Measurements from ENCODE around the gene KCNJ14. TPM values are rescaled to one million over a fixed set of nuclear protein-coding genes. Genes with fewer than 3 reads are reported as not detected.
A peak's percentile ranks its signal among the peaks of the same experiment; 100 is the strongest.
"Not testable (repeated sequence)": the region's sequence is repeated elsewhere in the genome, so short reads cannot be mapped to it uniquely, and the experiment has no call there.

The KCNJ14 gene
- polyA plus RNA-seq, 1 of the 3 experiments (the other 2 are of a cell fraction) = 1.2 TPM

DNA sequence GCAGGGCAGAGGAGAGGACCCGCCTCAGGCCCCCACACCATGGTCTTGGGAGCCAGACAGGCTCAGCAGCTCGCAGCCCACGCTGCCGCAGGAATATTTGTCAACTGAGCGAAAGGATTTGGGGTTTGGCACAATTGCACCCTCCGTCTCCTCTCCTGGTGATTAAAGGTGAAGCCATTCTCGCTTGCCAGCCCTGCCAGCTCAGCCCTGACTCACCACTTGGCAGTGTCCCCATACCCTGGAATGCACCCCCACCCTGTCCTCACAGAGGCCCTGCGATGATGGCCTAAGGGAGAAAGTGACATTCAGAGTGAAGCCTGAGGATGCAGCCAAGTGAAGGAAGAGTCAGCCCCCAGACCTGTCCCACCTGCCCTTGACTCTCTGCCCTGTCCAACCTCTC is 32.6 kb downstream of the KCNJ14 start (continued):
- no peak for TF ChIP-seq GATA2 (CRISPR knock-in tag; IDR thresholded peaks at IDR 0.05)
- TF ChIP-seq RAD21 (IDR thresholded peaks at IDR 0.05; ENCODE audit: low read length) = no peak
- peak; percentile 100 for TF ChIP-seq NFIC (IDR thresholded peaks at IDR 0.05; ENCODE audit: borderline replicate concordance)
- TF ChIP-seq, protein P1, sequence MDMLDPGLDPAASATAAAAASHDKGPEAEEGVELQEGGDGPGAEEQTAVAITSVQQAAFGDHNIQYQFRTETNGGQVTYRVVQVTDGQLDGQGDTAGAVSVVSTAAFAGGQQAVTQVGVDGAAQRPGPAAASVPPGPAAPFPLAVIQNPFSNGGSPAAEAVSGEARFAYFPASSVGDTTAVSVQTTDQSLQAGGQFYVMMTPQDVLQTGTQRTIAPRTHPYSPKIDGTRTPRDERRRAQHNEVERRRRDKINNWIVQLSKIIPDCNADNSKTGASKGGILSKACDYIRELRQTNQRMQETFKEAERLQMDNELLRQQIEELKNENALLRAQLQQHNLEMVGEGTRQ (IDR thresholded peaks at IDR 0.05; ENCODE audit: borderline replicate concordance, low read depth, low read length) = no peak
- no peak; the same call in 1 of the 2 replicates for TF ChIP-seq RXRA (IDR thresholded peaks at IDR 0.05; ENCODE audit: borderline replicate concordance, low read depth)
- TF ChIP-seq, protein P2, sequence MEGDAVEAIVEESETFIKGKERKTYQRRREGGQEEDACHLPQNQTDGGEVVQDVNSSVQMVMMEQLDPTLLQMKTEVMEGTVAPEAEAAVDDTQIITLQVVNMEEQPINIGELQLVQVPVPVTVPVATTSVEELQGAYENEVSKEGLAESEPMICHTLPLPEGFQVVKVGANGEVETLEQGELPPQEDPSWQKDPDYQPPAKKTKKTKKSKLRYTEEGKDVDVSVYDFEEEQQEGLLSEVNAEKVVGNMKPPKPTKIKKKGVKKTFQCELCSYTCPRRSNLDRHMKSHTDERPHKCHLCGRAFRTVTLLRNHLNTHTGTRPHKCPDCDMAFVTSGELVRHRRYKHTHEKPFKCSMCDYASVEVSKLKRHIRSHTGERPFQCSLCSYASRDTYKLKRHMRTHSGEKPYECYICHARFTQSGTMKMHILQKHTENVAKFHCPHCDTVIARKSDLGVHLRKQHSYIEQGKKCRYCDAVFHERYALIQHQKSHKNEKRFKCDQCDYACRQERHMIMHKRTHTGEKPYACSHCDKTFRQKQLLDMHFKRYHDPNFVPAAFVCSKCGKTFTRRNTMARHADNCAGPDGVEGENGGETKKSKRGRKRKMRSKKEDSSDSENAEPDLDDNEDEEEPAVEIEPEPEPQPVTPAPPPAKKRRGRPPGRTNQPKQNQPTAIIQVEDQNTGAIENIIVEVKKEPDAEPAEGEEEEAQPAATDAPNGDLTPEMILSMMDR (IDR thresholded peaks at IDR 0.05) = no peak
- peak; percentile 99 for TF ChIP-seq FOSL2 (IDR thresholded peaks at IDR 0.05; ENCODE audit: borderline replicate concordance, low read depth)

DNA sequence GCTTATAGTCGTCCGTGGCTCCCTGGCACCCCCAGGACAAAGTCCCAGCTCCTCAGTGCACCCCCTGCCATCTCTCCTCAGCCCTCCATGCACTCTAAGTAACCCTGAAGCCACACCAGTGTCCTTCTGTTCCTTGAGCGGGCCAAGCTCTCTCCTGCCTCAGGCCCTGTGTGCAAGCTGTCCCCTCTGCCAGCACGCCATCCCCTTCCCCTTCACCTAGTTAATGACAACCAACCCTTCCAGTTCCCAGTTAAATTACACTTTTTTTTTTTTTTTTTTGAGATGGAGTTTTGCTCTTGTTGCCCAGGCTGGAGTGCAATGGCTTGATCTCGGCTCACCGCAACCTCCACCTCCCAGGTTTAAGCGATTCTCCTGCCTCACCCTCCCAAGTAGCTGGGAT is 33.1 kb downstream of the KCNJ14 start:
- H3K9me2 ChIP-seq; H4K20me1 ChIP-seq (ENCODE audit: insufficient read depth); POLR2A ChIA-PET; H3K27me3 ChIP-seq (ENCODE audit: insufficient read depth); H2AFZ ChIP-seq (ENCODE audit: low read depth); DNase-seq; H3K4me3 ChIP-seq (ENCODE audit: low read depth in 2 of 2, low read length in 1 of 2); H3K79me2 ChIP-seq (ENCODE audit: insufficient read depth); H3K36me3 ChIP-seq (replicated peaks in 1 of 2; ENCODE audit: control insufficient read depth in 1 of 2, insufficient read depth in 2 of 2, low read length in 1 of 2); H3K9me3 ChIP-seq: not testable (repeated sequence)
- 69% methylated on average over 7 of the region's 7 CpGs for WGBS (ENCODE audit: low lambda C conversion rate)
- CTCF ChIA-PET = interaction anchor here (1.1 to 15.9 kb wide), 6 partner anchors 14 to 121 kb away, joined by 4 to 230 read pairs (median 7); no protein-coding TSS in a partner anchor
- Histone ChIP-seq H3K27ac (ENCODE audit: low read depth in 2 of 2, low read length in 1 of 2) (peak overlapping the region in 1 of 2 experiments; percentile 77; a peak in 2 of 4 replicates), H3K9ac (peak overlapping the region; percentile 36), H3K4me1 (ENCODE audit: control insufficient read depth in 1 of 2, insufficient read depth in 2 of 2, low read depth in 1 of 2, low read length in 1 of 2) (peaks cover 4 to 22% of the 10 kb centered on the region in 2 experiments; a peak in 3 of 4 replicates), H3F3A (replicated peaks; ENCODE audit: insufficient read depth) (peaks cover 25% of the 10 kb centered on the region), H3K4me2 (peak overlapping the region; percentile 60; the same call in 1 of the 2 replicates)

DNA sequence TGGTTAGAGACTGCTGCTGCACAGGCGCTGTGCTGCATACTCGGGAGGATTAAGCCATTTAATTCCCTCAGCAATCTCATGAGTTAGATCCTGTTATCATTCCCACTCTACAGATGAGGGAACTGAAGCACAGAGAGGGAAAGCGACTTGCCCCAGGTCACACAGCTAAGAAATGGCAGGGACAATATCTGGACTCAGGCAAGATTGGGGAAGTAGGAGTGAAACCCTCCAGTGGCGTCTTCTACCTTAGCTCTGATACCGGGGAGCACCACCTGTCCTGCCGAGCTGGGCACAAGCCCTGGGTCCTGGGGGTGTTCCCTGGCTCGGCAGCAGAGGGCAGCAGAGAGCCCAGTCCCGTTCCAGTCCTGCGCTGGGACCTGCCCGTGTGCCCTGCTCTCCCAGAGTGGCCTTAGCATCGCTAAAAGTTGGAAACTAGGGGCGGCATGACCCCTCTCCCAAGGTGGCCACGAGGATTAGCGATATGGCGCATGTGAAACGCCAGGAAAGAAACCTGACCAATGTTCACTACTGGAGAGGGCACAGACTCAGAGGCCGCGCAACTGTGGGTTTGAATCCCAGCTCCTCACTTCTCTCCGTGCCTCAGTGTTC is 34.3 kb downstream of the KCNJ14 start:
- Histone ChIP-seq H3K27me3 (ENCODE audit: insufficient read depth) (no peaks in the 10 kb centered on the region), H3K9me3 (no peaks in the 10 kb centered on the region), H3K79me2 (ENCODE audit: insufficient read depth) (peaks cover 7% of the 10 kb centered on the region; the same call in 1 of the 2 replicates), H3K36me3 (replicated peaks in 1 of 2; ENCODE audit: control insufficient read depth in 1 of 2, insufficient read depth in 2 of 2, low read length in 1 of 2) (no peaks in the 10 kb centered on the region), H4K20me1 (ENCODE audit: insufficient read depth) (no peaks in the 10 kb centered on the region), H3F3A (replicated peaks; ENCODE audit: insufficient read depth) (peaks cover 25% of the 10 kb centered on the region), H3K4me1 (ENCODE audit: control insufficient read depth in 1 of 2, insufficient read depth in 2 of 2, low read depth in 1 of 2, low read length in 1 of 2) (peaks cover 10 to 22% of the 10 kb centered on the region in 2 experiments; a peak in 3 of 4 replicates), H3K9me2 (no peaks in the 10 kb centered on the region), H3K27ac (ENCODE audit: low read depth in 2 of 2, low read length in 1 of 2) (no peak overlapping the region), H3K9ac (no peak overlapping the region), H3K4me2 (no peak overlapping the region), H2AFZ (ENCODE audit: low read depth) (no peak overlapping the region), H3K4me3 (ENCODE audit: low read depth in 2 of 2, low read length in 1 of 2) (no peak overlapping the region)
- ChIA-PET POLR2A (interaction anchor here (1.8 kb wide), 1 partner anchor 10 kb away, joined by 6 read pairs; no protein-coding TSS in a partner anchor), CTCF (interaction anchor here (0.5 to 15.9 kb wide), 46 partner anchors 9 to 244 kb away, joined by 3 to 230 read pairs (median 4); partner anchors contain the start of genes GRIN2D, GRWD1 and KDELR1)
- DNase-seq = peak; percentile 88
- WGBS (ENCODE audit: low lambda C conversion rate) = 34% methylated on average over 18 of the region's 19 CpGs
- TF ChIP-seq JUND (IDR thresholded peaks at IDR 0.05) (no peak), POLR2AphosphoS5 (IDR thresholded peaks at IDR 0.05; ENCODE audit: low read depth, low read length) (no peak), TAF1 (IDR thresholded peaks at IDR 0.05; ENCODE audit: borderline replicate concordance, low read depth, low read length) (no peak), FOXM1 (IDR thresholded peaks at IDR 0.05; ENCODE audit: low read depth) (no peak), SMC3 (IDR thresholded peaks at IDR 0.05; ENCODE audit: low read depth, low read length) (peak; percentile 80), RCOR1 (IDR thresholded peaks at IDR 0.05; ENCODE audit: low read length) (peak; percentile 63; the same call in 1 of the 2 replicates), SIN3A (IDR thresholded peaks at IDR 0.05; ENCODE audit: borderline replicate concordance, low read depth, low read length) (no peak), EP300 (IDR thresholded peaks at IDR 0.05; ENCODE audit: borderline replicate concordance in 1 of 2, low read depth in 1 of 2, low read length in 1 of 2) (no peak), RFX5 (IDR thresholded peaks at IDR 0.05; ENCODE audit: low read length) (no peak), TCF12 (IDR thresholded peaks at IDR 0.05) (no peak), TEAD4 (IDR thresholded peaks at IDR 0.05; ENCODE audit: borderline replicate concordance, insufficient read depth) (no peak), GABPA (IDR thresholded peaks at IDR 0.05; ENCODE audit: low read depth) (no peak)
- TF ChIP-seq, protein P3, sequence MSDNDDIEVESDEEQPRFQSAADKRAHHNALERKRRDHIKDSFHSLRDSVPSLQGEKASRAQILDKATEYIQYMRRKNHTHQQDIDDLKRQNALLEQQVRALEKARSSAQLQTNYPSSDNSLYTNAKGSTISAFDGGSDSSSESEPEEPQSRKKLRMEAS (IDR thresholded peaks at IDR 0.05; ENCODE audit: low read depth) = no peak
- TF ChIP-seq, protein P4, sequence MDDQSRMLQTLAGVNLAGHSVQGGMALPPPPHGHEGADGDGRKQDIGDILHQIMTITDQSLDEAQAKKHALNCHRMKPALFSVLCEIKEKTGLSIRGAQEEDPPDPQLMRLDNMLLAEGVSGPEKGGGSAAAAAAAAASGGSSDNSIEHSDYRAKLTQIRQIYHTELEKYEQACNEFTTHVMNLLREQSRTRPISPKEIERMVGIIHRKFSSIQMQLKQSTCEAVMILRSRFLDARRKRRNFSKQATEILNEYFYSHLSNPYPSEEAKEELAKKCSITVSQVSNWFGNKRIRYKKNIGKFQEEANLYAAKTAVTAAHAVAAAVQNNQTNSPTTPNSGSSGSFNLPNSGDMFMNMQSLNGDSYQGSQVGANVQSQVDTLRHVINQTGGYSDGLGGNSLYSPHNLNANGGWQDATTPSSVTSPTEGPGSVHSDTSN (IDR thresholded peaks at IDR 0.05) = no peak
- TF ChIP-seq, protein P5, sequence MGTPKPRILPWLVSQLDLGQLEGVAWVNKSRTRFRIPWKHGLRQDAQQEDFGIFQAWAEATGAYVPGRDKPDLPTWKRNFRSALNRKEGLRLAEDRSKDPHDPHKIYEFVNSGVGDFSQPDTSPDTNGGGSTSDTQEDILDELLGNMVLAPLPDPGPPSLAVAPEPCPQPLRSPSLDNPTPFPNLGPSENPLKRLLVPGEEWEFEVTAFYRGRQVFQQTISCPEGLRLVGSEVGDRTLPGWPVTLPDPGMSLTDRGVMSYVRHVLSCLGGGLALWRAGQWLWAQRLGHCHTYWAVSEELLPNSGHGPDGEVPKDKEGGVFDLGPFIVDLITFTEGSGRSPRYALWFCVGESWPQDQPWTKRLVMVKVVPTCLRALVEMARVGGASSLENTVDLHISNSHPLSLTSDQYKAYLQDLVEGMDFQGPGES (IDR thresholded peaks at IDR 0.05; ENCODE audit: low read depth, low read length) = no peak

Measured in SK-N-SH (cell line).